ENCODE measurements around the gene C16orf92.

Gene C16orf92

DNA sequence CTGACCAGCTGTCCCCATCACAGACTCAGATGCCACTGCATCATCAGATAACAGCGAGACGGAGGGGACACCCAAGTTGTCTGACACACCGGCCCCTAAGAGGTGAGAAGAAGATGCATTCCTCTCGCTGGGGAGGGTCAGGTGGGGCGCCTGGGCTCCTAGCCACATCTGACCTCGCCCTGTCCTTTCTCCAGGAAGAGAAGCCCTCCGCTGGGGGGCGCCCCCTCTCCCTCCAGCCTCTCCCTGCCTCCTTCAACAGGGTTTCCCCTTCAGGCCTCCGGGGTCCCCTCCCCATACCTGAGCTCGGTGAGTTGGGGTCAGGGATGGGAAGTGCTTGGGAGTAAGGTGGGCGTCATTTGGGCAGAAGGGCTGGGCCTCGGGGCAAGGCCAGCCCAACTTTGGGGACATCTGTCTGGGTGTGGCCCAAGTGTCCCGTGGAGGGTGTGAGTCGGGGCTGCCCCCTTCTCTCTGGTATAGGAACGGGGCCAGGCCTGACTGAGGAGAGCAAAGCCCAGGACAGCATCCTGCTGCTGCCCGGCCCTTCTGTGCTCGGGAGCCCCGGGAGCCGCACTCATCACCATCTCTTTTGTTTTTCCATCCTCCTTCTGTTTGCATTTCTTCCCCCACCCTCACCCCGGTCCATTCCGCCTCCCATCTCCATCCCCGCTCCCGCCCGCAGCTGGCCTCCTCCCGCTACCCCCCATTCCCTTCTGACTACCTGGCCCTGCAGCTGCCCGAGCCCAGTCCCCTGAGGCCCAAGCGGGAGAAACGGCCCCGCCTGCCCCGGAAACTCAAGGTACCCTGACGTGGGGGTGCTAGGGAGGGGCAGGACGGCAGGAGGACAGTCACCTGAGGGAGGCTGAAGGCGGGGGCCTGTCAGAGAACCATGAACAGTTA, 22.0 kb upstream of the C16orf92 start:
- no peak for TF ChIP-seq CTCF (IDR thresholded peaks at IDR 0.05; ENCODE audit: control insufficient read depth, extremely low read depth, insufficient read depth)
- no peak for DNase-seq (ENCODE audit: low read depth)
- no peak overlapping the region for H3K4me3 ChIP-seq (ENCODE audit: low read depth, low read length)

GRCh38 chr16:30002614-30003346, 20.2 kb upstream of the C16orf92 start:
- H3K4me3 ChIP-seq (ENCODE audit: low read depth, low read length) = no peak overlapping the region
- no peak for TF ChIP-seq CTCF (IDR thresholded peaks at IDR 0.05; ENCODE audit: control insufficient read depth, extremely low read depth, insufficient read depth)
- no peak for DNase-seq (ENCODE audit: low read depth)

GRCh38 chr16:30003670-30004423, 19.2 kb upstream of the C16orf92 start:
- DNase-seq (ENCODE audit: low read depth) = no peak
- no peak for TF ChIP-seq CTCF (IDR thresholded peaks at IDR 0.05; ENCODE audit: control insufficient read depth, extremely low read depth, insufficient read depth)
- H3K4me3 ChIP-seq (ENCODE audit: low read depth, low read length) = no peak overlapping the region

GRCh38 chr16:30004424-30004776, 18.6 kb upstream of the C16orf92 start:
- no peak for DNase-seq (ENCODE audit: low read depth)
- no peak for TF ChIP-seq CTCF (IDR thresholded peaks at IDR 0.05; ENCODE audit: control insufficient read depth, extremely low read depth, insufficient read depth)
- H3K4me3 ChIP-seq (ENCODE audit: low read depth, low read length) = no peak overlapping the region

GRCh38 chr16:30004811-30005242, 18.2 kb upstream of the C16orf92 start:
- TF ChIP-seq CTCF (IDR thresholded peaks at IDR 0.05; ENCODE audit: control insufficient read depth, extremely low read depth, insufficient read depth) = no peak
- no peak for DNase-seq (ENCODE audit: low read depth)
- H3K4me3 ChIP-seq (ENCODE audit: low read depth, low read length) = no peak overlapping the region

DNA sequence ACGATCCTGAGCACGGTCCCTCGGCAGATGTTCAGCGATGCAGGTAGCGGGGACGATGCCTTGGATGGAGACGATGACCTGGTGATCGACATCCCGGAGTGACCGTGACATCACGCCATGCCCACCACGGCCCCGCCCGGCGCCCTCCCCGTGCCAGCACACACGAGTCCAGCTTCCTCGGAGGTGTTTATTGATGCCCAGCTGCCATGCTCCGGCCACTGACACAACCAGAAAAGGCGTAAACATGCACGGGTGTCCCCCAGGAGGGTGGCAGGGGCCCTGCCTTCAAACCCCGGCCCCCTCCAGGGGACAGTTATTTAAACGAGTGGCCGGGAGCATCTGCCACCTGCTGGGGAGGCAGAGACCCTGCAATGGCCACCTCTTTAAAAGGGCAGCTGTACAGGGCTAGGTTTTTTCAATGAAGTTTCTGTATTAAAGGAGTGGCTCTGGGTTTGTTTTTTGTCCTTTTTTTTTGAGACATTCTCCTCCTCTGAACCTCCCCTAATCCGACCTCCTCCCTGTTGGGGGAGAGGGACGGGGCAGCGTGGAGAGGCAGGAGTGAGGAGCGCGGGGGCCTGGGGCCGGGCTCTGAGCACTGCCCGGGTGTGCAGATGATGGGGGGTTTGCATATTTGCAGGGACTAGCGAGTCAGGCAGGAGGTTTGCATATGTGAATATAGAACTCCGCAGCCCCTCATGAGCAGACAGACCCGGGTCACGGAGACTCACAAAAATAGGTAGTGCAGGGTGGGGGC, 17.5 kb upstream of the C16orf92 start:
- no peak overlapping the region for H3K4me3 ChIP-seq (ENCODE audit: low read depth, low read length)
- DNase-seq (ENCODE audit: low read depth) = no peak
- TF ChIP-seq CTCF (IDR thresholded peaks at IDR 0.05; ENCODE audit: control insufficient read depth, extremely low read depth, insufficient read depth) = peak; percentile 62
